Measurements from ENCODE around the gene HARBI1. TPM values are rescaled to one million over a fixed set of nuclear protein-coding genes. Genes with fewer than 3 reads are reported as not detected.

Gene HARBI1
- polyA plus RNA-seq, 1 donor from 2014 or later: 9.5 TPM

- peak overlapping the region; percentile 85 for H3K9ac ChIP-seq (ENCODE audit: low read length)
- H3K36me3 ChIP-seq (ENCODE audit: insufficient read depth, low read length): no peaks in the 10 kb centered on the region
- no peaks in the 10 kb centered on the region for H3K9me2 ChIP-seq (ENCODE audit: insufficient read depth, low read length)
- no peaks in the 10 kb centered on the region for H3K9me3 ChIP-seq (ENCODE audit: low read length)
- H3K79me2 ChIP-seq (replicated peaks; ENCODE audit: insufficient read depth, low read length): peaks cover 27% of the 10 kb centered on the region
- no peaks in the 10 kb centered on the region for H4K20me1 ChIP-seq (ENCODE audit: insufficient read depth)
- no peaks in the 10 kb centered on the region for H3F3A ChIP-seq (ENCODE audit: insufficient read depth, low read length, poor library complexity, severe bottlenecking)
- H3K4me2 ChIP-seq (ENCODE audit: low read length): peak overlapping the region; percentile 100
- H3K27ac ChIP-seq (ENCODE audit: low read length): peak overlapping the region; percentile 89
- H3K27me3 ChIP-seq (ENCODE audit: insufficient read depth, low read depth, low read length): no peaks in the 10 kb centered on the region
- H2AFZ ChIP-seq (ENCODE audit: low read depth, low read length): peak overlapping the region; percentile 90
- H3K4me3 ChIP-seq (ENCODE audit: low read length): peak overlapping the region; percentile 72
- TF ChIP-seq TAF1 (IDR thresholded peaks at IDR 0.05; ENCODE audit: low read depth) (peak; percentile 3), EP300 (conservative IDR thresholded peaks at IDR 0.05; ENCODE audit: poor library complexity, severe bottlenecking) (no peak), POLR2AphosphoS5 (IDR thresholded peaks at IDR 0.05) (no peak), REST (IDR thresholded peaks at IDR 0.05; ENCODE audit: borderline replicate concordance) (peak; percentile 7), CTCF (IDR thresholded peaks at IDR 0.05; ENCODE audit: poor library complexity, severe bottlenecking) (no peak), MXI1 (conservative IDR thresholded peaks at IDR 0.05; ENCODE audit: poor library complexity, severe bottlenecking) (no peak), SMC3 (conservative IDR thresholded peaks at IDR 0.05; ENCODE audit: poor library complexity) (peak; percentile 8), EZH2 (IDR thresholded peaks at IDR 0.05; ENCODE audit: borderline replicate concordance, insufficient read depth, low read length, poor library complexity, severe bottlenecking) (no peak), RAD21 (conservative IDR thresholded peaks at IDR 0.05) (peak; percentile 19)
Observed at GRCh38 chr11:46616551-46617133, 385 bp downstream of the HARBI1 start.

GRCh38 chr11:46615756-46616155 is 1.3 kb downstream of the HARBI1 start:
- Histone ChIP-seq H3K9ac (ENCODE audit: low read length) (peak overlapping the region; percentile 85), H3F3A (ENCODE audit: insufficient read depth, low read length, poor library complexity, severe bottlenecking) (no peaks in the 10 kb centered on the region), H3K9me3 (ENCODE audit: low read length) (no peaks in the 10 kb centered on the region), H2AFZ (ENCODE audit: low read depth, low read length) (no peak overlapping the region), H3K27ac (ENCODE audit: low read length) (no peak overlapping the region), H3K4me3 (ENCODE audit: low read length) (peak overlapping the region; percentile 72), H3K36me3 (ENCODE audit: insufficient read depth, low read length) (no peaks in the 10 kb centered on the region), H3K27me3 (ENCODE audit: insufficient read depth, low read depth, low read length) (no peaks in the 10 kb centered on the region), H3K4me2 (ENCODE audit: low read length) (no peak overlapping the region), H4K20me1 (ENCODE audit: insufficient read depth) (no peaks in the 10 kb centered on the region), H3K79me2 (replicated peaks; ENCODE audit: insufficient read depth, low read length) (peaks cover 27% of the 10 kb centered on the region), H3K9me2 (ENCODE audit: insufficient read depth, low read length) (no peaks in the 10 kb centered on the region)
- TF ChIP-seq POLR2AphosphoS5 (IDR thresholded peaks at IDR 0.05): no peak
- TF ChIP-seq TAF1 (IDR thresholded peaks at IDR 0.05; ENCODE audit: low read depth): no peak
- TF ChIP-seq EZH2 (IDR thresholded peaks at IDR 0.05; ENCODE audit: borderline replicate concordance, insufficient read depth, low read length, poor library complexity, severe bottlenecking): no peak
- no peak for TF ChIP-seq SMC3 (conservative IDR thresholded peaks at IDR 0.05; ENCODE audit: poor library complexity)
- no peak for TF ChIP-seq RAD21 (conservative IDR thresholded peaks at IDR 0.05)
- TF ChIP-seq EP300 (conservative IDR thresholded peaks at IDR 0.05; ENCODE audit: poor library complexity, severe bottlenecking): no peak
- TF ChIP-seq REST (IDR thresholded peaks at IDR 0.05; ENCODE audit: borderline replicate concordance): no peak
- no peak for TF ChIP-seq CTCF (IDR thresholded peaks at IDR 0.05; ENCODE audit: poor library complexity, severe bottlenecking)
- TF ChIP-seq MXI1 (conservative IDR thresholded peaks at IDR 0.05; ENCODE audit: poor library complexity, severe bottlenecking): no peak
